GM23248 (cell line): ENCODE data around the gene NBDY.

ENCODE experiments used
- EZH2 ChIP-seq: fragments of 200-600 bp; sonication (generic); IDR thresholded peaks from 2 replicates; pipeline ENCODE4 v1.6.1; 2018; ENCODE audit warnings: antibody characterized with exemption, mild to moderate bottlenecking; ENCODE audit not compliant: insufficient read depth, poor library complexity, severe bottlenecking
- EZH2phosphoT487 ChIP-seq: fragments of 200-600 bp; sonication (generic); IDR thresholded peaks from 2 replicates; pipeline ENCODE4 v1.6.1; 2018; ENCODE audit warnings: antibody characterized with exemption, moderate library complexity, mild to moderate bottlenecking, low read depth; ENCODE audit not compliant: insufficient read depth

- TF ChIP-seq EZH2phosphoT487 (no peak), EZH2 (no peak)
These were observed at the start of gene NBDY for GRCh38 chrX:56729152-56729850.
